Measurements from ENCODE around the gene BLVRB.
"Not testable (repeated sequence)": the region's sequence is repeated elsewhere in the genome, so short reads cannot be mapped to it uniquely, and the experiment has no call there.

The BLVRB gene

DNA sequence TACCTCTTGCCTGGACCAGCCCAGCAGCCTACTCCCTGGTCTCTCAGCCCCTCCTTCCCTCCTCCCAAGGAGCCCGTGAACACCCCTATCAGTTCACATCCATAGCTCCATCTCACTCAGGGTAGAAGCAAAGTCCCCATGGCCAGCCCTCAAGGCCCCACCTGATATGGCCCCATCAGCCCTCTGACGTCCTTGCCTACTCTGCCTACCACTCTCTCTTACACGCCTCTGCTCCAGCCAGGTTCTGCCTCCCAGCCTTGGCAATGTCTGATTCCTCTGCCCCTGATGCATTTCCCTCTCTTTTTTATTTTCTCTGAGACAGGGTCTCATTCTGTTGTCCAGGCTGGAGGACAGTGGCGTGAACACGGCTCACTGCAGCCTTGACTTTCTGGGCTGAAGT, 13.5 kb downstream of the BLVRB start:
- no peak for DNase-seq (ENCODE audit: low read depth in 4 of 4, low spot score in 1 of 4)

DNA sequence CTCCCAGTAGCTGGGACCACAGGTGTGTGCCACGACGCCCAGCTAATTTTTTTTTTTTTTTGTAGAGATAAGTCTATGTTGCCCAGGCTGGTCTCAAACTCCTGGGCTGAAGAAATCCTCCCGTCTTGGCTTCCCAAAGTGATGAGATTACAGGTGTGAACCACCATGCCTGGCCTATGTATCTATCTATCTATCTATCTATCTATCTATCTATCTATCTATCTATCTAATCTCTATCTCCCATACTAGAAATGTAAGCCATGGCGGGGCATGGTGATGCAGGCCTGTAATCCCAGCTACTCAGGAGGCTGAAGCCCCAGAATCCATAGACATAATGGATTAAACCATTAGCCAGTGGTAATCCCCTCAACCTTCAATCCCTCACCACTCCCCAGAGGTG, 14.9 kb downstream of the BLVRB start:
- no peak for DNase-seq (ENCODE audit: low read depth in 4 of 4, low spot score in 1 of 4)

DNA sequence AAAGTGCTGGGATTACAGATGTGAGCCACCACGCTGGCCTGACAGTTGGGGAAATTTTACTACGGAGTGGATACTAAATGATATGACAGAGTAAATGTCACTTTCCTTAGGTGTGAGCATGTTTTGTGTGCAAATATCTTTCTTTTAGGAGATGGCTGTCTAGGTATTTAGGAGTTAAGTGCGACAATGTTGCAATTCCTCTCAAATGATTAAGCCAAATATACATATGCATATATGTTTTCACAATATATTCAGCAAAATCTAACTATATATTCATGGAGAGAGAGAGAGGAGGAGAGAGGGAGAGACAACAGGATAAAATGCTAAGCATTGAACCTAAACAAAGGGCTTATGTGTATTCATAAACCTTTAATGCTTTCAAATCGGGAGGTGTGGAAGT, 16.0 kb downstream of the BLVRB start:
- DNase-seq (ENCODE audit: low read depth in 4 of 4, low spot score in 1 of 4): no peak

DNA sequence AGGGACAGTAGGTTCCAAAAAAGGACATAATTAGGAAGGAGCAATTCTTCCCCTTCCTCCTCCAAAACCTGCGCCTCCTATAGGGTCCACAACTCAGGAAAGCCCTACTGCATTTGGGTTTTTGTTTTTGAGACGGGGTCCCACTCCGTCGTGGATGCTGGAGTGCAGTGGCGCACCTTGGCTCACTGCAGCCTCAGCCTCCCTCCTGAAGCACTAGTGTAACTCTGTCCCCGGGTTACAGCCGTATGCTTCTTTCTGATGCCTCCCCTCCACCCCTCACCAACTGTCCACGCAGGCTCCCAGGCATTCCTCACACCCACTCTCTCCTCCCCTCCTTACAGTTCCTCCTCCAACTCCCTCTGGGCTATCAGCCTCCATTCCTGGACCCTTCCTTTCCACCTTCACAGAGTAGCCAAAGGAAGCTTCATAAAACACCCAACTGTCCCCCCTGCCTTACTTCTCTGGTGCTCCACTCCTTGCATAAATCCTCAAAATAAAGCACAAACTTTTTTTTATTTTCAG, 19.2 kb downstream of the BLVRB start:
- no peak for DNase-seq (ENCODE audit: low read depth in 4 of 4, low spot score in 1 of 4)

DNA sequence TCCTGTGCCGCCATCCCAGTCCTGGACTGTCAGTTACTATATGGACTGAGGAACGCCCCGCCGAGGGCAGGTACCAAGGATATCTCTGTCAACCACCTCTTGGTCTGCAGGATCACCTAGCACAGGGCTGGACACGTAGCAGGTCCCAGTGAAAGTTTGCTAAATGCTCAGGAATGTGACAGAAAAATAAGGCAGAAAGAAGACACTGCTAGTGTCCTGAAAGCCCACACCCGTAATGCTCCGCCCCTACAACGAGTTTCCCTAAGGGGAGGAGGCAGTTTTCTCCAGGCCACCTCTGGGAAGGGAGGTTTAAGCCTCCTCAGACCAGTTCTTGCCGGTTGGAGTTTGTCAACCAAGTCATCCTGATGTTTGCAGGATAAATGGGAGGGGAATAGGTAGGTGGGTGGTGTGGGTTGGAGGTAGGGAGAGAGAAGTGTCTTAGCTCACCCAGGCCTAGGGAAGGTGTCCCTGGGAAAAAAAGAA, 19.7 kb downstream of the BLVRB start:
- DNase-seq (ENCODE audit: low read depth in 4 of 4, low spot score in 1 of 4): no peak

DNA sequence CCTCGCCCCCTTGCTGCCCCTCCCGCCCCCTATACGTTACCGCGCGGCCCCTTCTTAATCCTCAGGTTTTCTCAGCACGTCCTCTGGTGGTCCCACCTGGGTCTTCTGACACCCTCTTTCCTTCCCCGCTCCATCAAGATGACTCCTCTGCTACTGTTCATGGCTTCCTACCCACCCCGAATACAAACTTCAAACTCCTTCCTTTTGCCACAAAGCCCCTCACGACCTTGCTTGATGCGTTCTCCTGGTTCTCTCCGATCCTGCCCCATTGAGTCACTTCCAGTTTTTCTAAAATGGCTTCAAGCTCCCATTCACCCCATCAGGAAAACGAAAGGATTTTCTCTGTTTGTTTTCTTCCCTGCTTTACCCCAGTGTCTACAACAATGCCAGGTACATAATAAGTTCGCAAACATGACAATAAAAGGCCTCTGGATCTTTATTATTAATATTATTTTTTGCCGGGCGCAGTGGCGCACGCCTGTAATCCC, 20.7 kb downstream of the BLVRB start:
- DNase-seq (ENCODE audit: low read depth in 4 of 4, low spot score in 1 of 4): no peak

DNA sequence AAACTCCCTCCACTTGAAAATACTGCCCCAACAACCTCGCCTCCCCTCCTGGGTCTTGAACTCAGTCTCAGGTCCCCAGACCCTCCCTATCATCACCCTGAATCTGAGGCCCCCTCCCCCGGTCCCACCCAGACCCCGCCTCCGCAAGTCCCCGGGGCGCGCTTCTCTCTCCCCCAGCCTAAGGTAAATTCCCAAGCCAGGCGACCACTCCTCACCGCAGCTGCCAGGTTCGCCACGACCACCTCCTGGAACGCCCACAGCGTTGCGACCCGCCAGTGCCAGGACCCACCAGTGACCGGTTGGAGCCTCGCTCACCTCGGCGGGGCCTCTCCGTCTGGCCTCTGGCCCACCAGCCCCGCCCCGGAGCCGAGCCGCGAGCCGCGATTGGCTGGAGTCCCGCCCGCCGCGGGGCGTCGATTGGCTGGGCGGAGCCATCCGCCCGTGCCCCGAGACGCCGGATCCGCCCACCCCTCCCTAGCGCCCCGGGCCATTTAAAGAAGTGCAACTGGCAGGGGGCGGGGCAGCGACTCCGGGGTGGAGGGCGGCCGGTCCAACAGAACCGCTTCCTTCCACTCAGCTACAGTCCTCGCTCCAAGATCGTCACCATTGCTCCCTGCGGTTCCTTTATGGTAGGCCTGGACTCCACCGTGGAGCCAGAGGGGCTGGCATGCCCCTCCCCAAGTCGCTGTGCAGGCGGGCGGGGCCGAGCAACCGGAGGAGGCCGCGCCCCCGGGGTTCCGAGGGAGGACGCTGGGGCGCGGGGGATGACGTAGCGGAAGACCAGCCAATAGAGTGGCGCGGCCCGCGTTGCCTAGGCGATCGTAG, 21.3 kb downstream of the BLVRB start, which contains the start of gene SERTAD3:
SERTAD3 (minus strand) TSS at position 336 of the 825 bp plus-strand sequence. CDS start 2,255 bp downstream, outside the sequence.
- DNase-seq (ENCODE audit: low read depth in 4 of 4, low spot score in 1 of 4): peak; percentile 92 to 95 (median 94)

DNA sequence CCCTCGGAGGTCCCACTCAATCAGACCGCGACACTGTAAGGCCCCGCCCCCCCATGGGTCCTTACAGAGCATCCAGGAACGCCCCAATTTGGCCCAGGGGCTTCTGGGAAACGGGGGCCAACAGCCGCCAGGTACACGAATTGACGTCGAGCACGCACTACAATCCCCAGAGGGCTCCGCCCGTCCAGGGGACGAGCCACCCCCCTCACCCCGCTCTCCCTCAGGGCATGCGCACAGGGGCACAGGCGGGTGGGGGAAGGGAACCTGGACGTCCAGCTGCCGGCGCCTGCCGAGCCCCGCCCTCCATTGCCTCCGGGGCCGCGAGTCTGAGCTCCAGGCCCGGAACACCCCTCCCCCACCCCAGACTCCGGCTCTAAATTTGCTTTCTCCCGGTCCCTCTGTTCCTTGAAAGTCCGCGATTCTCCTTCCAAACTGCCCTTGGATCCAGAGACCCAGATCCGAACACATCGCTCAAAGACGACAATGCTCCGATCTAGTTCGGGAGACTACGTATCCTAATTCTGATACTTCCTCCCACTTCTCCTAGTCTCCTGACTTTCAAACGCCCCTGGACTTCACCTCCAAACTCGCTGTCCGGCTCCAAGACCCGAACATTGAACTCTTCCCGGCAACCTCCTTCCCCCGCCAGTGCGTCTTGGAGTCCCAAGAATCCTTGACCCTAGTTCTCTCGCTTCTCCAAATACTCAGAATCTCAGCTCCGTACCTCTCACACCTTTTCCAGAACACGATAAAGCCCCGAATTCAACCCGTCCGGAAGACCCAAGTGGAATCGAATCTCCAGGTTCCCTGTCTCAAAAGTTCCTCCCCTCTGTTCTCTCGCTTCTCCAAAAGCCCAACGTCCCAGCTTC, 22.2 kb downstream of the BLVRB start:
- DNase-seq (ENCODE audit: low read depth in 4 of 4, low spot score in 1 of 4): peak; percentile 97 to 100 (median 98)

DNA sequence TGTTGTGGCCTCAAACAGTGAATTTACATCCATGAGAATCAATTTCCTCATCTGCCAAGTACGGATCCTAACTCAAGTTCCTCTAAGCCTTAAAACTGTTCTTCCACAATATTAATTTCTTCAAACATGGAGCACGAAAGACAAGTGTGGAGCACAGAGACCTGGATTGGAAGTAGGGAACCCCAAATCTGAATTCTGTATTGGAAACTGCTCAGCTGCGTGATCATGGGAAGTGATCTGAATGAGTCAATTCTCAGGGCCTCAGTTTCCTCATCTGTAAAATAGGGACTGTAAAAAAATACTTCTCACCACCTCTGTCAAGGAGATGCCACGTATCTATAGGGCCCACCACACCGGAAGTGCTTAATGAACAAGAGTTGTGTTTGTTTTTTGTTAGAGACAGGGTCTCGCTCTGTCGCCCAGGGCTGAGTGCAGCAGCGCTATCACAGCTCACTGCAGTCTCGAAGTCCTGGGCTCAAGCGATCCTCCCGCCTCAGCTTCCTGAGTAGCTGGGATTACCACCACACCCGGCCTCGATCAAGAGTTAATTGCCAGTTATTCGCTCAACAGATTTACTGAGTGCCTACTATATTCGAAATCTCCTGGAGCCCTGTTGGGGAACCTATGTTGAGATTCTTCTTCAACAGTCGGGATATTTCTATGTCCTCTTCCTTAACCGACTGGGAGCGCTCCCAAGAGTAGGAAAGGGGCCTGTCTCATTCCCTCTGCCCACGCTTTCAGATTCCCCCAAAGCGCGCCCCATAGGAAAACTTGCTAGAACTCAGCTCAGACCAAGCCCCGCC, 23.0 kb downstream of the BLVRB start:
- DNase-seq (ENCODE audit: low read depth in 4 of 4, low spot score in 1 of 4): no peak

DNA sequence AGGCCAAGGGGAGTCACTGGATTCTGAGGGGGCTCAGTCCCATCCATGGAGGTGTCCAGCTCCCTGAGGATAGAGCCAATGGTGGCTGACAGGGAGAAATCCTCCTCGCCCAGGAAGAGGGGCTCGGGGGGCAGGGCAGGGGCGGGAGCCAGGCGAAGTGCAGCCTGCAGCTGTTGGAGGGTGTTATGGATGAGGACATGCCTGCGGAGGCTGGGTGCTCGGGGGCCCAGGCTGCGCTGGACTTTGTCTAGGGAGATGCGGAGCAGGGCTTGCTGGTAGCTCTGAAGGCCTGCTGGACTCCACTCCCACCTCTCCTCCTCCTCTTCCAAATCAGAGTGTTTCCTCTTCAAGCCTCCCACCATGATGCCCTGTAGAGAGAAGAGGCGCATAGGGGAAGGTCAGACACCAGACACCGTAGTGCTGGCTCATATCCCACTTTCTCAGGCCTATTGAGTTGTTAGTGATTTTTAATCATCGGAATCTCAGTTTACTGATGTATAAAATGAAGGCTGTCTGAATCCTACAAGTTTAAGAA, 23.8 kb downstream of the BLVRB start:
- no peak for DNase-seq (ENCODE audit: low read depth in 4 of 4, low spot score in 1 of 4)

DNA sequence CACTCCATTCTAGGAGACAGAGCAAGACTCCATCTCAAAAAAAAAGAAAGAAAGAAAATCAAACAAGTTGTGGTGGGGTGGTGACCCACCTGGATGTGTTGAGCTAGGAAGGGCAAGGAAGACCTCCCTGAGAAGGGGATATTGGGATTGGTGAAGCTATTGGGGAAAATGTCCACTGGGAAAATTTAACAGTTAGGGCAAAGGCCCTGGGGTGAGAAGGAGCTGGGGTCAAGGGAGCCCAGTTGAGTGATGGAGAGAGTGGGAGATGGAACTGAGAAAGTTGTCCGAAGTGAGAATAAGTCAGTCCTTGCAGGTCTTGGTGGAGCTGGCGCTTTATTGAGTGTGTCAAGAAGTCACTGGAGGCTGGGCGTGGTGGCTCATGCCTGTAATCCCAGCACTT, 27.3 kb downstream of the BLVRB start:
- no peak for DNase-seq (ENCODE audit: low read depth in 4 of 4, low spot score in 1 of 4)

DNA sequence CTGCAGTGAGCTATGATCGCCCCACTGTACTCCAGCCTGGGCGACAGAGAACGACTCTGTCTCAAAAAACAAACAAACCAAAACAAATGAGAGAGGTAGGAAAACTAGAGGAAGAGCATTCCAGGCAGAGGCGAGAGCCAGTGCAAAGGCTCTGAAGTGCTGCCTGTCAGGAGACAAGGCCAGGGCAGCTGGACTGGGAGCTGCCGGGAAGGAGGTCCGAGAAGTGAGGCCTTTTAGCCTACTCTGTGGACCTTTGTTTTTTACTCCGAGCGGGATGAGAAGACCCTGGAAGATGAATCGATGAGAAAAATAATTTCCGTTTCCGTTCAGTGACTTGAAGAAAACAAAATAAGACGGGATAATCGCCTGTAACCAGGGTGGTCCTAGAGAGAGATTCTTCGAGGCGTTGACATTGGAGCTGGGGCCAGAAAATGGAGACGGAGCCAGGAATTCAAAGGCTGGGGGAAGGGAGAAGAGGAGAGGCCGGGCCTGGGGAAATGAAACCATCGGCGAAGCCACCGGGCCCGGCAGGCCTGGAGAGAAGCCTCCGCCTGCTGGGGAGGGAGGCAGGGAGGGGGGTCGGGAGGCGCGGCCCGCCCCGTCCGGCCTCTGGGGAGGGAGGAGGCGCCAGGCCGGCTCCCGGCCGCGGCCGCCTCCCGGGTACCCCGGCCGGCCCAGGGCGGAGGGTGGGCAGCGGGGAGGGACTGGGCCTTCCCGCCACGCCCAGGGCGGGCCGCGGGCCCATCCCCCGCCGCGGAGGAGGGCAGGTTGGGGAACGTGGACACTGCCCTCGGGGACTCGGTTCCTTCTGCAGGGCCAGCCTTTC, 31.9 kb downstream of the BLVRB start:
- DNase-seq (ENCODE audit: low read depth in 4 of 4, low spot score in 1 of 4): peak in 1 of 4 experiments; percentile 37

DNA sequence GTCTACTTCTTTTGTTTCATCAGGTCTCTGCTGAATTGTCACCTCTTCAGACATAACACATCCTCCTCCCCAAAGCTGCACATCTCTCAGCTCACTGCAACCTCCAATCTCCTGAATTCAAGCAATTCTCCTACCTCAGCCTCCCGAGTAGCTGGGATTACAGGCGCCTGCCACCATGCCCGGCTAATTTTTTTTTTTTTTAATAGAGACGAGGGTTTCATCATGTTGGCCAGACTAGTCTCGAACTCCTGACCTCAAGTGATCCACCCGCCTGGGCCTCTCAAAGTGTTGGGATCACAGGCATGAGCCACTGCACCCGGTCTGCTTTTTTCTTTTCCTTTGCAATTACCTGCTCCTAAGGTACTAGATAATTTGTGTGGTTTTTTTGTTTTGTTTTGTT, 32.8 kb downstream of the BLVRB start:
- DNase-seq (ENCODE audit: low read depth in 4 of 4, low spot score in 1 of 4): not testable (repeated sequence)

DNA sequence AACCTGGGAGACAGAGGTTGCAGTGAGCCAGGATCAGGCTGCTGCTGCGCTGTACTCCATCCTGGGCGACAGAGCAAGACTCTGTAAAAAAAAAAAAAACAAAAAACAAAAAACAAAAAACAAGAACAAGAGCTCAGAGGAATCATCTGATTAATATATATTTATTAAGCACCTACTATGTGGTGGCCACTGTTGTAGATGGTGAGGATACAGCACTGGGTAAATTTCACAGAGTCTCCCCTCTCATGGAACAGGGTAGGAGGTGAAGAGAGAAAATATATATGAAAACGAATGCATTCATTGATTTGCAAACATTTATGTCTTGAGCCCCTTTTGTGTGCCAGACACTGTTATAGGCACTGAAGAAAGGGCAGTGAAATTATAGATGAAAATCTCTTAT, 33.8 kb downstream of the BLVRB start:
- DNase-seq (ENCODE audit: low read depth in 4 of 4, low spot score in 1 of 4): no peak

DNA sequence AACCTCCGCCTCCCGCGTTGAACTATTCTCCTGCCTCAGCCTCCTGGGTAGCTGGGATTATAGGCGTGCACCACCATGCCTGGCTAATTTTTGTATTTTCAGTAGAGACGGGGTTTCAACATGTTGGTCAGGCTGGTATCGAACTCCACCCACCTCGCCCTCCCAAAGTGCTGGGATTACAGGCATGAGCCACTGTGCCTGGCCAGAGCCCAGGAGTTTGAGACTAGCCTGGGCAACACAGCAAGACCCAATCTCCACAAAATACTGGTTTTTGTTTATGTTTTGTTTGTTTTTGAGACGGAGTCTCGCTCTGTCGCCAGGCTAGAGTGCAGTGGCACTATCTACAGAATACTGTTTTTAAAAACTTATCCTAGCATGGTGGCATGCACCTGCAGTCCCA, 35.3 kb downstream of the BLVRB start:
- DNase-seq (ENCODE audit: low read depth in 4 of 4, low spot score in 1 of 4): not testable (repeated sequence)

DNA sequence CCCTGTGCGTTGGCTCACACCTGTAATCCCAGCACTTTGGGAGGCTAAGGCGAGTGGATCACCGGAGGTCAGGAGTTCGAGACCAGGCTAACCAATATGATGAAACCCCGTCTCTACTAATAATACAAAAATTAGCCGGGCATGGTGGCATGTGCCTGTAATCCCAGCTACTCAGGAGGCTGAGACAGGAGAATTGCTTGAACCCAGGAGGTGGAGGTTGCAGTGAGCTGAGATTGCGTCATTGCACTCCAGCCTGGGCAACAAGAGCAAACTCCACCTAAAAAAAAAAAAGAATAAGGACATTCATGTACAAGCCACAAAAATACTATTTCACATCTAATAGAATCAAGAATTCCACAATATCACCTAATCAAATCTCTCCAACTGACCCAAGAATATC, 37.3 kb downstream of the BLVRB start:
- DNase-seq (ENCODE audit: low read depth in 4 of 4, low spot score in 1 of 4): not testable (repeated sequence)

DNA sequence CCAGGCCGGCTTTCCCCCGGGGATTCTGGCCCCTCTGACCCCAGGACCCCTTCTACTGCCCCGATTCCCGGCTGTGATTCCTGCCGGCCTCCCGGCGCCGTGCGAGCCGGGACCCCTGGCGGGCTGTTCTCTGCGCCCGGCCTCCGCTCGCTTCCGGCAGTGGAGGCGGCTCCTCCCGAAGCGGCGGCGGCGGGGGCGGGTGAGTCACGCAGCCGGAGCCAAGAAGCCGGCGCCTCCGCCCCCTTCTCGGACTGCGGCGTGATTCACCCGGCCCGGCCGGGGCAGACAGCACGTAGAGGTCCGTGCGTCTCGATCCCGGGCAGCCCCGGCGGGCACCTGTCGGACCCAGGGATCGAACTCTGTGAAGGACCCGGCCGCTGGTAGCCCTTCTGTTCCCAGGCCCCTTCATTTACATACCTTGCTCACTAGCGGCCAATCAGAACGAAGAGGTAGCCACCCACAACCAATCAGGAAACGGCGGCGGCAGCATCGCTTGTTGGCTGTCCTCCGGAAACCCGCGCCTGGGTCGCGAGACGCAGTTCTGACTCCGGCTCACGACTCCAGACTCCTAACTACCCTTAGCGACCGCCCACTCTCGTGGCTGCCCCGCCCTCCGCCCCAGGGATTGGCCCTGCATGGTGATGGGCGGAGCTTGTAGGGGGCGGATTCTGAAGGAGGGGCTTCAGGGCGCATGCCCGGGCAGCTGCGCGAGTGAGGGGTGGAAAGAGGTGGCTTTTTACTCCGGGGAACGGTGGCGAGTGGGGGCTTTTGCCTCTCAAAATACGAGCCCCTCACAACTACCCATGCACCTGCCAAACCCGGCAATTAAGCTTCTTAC, 39.9 kb downstream of the BLVRB start, which contains the start of gene SERTAD1:
SERTAD1 (minus strand) TSS at position 543 of the 838 bp plus-strand sequence. CDS start 2,446 bp downstream, outside the sequence.
- peak; percentile 99 to 100 (median 100) for DNase-seq (ENCODE audit: low read depth in 4 of 4, low spot score in 1 of 4)

DNA sequence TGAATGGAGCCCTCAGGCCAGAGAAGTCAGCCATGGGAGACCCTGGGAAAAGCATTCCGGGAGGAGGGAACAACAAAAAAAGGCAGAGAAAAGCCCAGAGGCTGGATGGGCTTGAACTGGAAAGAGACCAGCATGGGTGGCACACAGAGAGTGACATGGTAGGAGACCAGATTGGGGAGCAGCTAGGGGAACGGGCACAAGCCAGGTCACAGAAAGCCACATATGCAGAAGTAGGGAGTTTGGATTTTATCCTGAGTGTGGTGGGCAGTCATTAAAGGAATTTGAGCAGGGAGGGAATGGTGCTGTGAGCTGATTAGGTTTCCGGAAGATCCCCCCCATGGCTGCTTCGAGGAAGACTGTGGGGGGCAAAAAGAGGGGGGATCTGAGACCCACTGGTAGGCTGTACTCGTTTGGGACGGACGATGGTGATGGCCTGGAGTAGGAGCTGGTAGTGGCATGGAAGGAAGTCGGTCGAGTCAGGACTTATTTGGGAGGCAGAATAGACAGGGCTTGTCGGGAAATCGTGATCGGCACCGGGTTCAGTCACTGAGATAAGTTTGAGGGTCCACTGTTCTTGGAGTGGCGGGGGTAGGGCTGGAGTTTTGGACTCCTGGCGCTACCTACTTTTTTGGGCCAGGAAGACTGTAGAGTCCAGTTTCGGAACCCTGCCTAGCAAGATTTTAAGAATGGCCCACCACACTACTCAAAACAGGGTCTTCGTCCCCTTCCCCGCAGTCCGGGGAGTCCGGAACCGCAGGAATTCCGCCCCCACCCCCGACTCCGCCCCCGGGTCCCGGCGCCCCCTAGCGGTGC, 40.7 kb downstream of the BLVRB start:
- DNase-seq (ENCODE audit: low read depth in 4 of 4, low spot score in 1 of 4): no peak
